HG03571 (cell line): ENCODE measurements around the gene TMEM212.
A peak's percentile ranks its signal among the peaks of the same experiment; 100 is the strongest.

Source experiments
- ATAC-seq: cut with Tn5 transposase; IDR thresholded peaks from one replicate; pipeline ENCODE4 v1.9.1; 2021; ENCODE audit not compliant: unreplicated experiment

Gene TMEM212

DNA sequence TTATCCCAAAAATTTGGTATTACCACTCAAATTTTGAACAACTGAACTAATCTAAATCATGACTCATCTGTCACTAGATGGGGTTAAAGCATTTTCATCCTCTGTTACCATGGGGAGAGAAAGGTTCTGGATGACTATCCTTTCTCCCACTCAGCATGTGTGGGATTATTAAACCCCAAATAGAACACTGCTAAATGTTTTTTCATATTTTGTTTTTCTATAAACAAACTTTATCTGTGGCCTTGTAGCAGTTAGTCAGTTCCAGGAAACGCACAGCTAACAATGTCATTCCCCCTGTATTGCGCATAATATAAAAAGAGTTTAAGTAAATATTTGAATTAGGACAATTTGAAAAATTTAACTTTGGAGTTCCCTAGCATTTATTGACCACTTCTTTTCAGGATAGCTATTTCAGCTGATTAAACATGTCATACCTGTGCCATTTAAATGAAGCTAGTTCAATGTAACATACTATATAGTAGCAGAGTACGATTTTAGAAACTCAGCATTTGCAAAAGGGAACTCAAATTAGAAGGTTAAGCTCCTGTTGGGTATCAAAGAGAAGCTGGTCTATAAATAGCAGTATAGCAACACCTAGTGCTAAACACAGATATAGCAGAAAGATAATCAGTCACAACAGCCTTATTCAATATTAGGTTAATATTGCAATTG, 9.2 kb upstream of the TMEM212 start:
- peak; percentile 64 for ATAC-seq

DNA sequence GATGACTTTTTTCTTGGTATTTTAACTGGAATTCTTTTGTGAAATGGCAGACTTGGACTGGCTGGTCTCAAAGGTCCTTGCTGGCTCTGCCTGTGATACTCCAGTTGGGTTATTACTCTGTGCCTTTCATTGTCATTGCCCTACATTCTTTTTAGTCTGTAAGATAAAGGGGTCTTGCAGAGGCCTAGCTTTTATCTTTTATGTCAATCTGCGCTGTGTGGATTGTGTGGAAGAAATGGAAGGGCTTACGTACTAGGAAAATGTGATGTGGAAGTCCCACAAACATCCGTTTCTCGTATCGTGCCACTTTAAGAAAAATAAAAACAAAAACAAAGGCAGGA, 8.7 kb upstream of the TMEM212 start:
- no peak for ATAC-seq

DNA sequence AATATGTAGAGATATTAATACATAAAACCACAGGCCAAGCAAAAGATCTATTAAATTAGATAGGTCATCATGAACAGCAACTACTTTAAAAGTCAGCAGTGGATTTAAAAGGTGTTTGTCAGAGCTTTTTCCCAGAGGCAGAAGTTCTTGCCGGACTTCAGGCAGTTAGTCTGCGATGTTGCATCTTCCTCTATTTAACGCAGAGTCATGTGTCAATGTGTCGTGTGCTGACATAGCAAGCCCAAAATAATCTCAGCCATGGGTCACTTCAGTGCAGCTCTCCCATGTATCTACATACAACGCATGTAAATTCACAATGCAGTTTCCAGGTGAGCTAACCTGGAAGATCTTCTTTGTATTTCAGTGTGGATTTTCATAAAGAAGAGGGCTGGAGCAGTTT, 8.0 kb upstream of the TMEM212 start:
- ATAC-seq, result no peak

DNA sequence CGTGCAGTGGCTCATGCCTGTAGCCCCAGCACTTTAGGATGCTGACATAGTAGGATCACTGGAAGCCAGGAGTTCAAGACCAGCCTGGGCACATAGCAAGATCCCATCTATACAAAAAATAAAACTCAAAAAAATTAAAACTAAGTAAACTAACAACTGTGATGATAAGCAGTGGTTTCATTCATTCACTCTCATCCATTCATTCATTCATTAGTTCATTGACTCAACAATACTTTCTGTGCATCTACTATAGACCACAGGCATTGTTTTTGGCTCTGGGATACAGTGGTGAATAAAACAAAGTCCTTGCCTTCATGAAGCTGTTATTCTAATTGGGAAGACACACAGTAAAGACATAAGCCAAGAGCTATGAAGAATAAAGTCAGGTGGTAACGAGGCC, 7.5 kb upstream of the TMEM212 start:
- ATAC-seq, result no peak

DNA sequence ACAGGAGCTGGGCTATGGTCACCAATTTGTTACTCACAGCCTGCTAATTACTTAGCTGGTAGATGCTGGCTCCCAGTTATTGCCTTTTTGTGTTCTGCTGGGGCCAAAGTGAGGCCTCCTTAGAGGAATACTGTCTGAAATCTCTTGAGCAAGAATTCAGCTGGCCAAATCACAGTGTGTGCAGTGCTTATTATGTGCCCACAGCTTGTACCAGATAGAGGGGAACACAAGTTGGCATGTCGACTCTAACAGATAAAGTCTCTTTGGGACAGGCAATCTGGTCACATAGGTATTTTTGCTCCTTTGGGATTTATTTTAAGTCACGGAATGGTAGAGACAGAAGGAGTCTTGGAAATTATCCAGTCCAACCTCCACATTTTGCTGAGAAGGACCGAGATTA, 6.3 kb upstream of the TMEM212 start:
- no peak for ATAC-seq

DNA sequence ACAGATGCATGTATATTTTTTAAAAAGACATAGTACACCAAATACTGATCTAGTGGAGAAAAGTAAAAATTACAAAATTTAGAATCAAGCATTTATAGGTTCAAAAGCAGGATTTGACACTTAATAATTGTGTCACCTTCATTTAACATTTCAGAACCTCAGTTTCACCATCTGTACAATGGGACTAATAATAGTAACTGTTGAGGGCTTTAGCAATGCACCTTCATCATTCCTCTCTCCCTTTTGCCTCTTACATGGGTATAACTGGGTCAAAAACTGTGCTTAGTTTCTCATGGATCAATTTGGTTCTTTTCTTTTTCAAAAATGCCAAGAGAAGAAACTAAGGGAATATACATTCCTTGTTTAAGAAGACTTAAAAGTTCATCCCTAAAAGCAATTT, 5.5 kb upstream of the TMEM212 start:
- no peak for ATAC-seq

DNA sequence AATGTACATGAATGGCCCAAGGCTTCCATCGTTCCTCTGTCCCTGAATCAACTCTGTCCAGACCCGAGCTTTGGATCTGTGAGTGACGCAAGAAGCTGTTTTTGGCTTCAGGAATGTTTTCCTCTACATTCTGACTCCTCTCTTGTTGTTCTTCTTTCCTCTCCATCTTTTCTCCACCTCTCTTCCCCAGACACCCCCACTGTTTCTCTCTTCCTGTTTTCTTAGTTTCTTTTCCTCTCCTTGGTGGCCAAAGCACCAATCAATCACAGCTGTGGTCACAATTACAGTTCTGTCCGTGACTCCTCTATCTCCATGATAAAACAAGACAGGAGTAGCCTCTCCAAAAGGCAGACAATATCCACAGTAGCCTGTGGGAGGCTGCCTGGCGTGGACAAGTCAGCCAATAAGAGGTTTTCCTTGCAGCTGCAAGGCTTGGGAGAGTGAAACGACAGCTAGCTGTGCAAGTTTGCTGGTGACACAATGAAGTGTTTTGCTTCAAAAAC, 4.9 kb upstream of the TMEM212 start:
- ATAC-seq, result no peak

DNA sequence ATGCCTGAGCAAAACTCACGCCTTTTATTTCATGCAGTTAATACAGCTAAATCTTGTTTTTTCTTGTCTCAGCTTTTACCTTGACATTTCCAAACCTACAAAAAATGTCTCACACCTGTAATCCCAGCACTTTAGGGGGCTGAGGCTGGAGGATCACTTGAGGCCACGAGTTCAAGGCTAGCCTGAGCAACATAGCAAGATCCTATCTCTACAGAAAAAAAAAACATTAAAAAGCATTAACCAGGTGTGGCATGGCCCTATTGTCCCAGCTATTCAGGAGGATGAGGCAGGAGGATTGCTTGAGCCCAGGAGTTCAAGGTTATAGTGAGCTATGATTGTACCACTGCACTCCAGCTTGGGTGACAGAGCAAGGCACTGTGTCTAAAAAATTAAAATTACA, 3.9 kb upstream of the TMEM212 start:
- no peak for ATAC-seq

DNA sequence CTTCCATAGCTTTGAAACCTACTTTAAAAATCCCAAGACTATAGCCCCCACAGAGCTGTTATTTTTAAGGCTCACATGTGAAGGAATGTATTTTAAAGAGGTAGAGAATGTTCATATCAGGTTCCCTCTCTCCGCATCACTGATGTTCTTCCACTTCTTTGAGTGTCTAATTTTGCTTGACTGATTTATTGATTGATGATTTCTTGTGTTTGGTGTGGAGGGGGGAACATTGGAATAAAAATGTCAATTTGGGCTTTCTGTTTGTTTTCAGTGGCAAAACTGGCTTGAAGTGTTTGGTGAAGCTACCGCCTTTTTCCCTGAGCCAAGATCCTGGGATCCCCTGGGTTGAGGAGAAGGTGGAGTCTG, 2.7 kb upstream of the TMEM212 start:
- ATAC-seq, result no peak

DNA sequence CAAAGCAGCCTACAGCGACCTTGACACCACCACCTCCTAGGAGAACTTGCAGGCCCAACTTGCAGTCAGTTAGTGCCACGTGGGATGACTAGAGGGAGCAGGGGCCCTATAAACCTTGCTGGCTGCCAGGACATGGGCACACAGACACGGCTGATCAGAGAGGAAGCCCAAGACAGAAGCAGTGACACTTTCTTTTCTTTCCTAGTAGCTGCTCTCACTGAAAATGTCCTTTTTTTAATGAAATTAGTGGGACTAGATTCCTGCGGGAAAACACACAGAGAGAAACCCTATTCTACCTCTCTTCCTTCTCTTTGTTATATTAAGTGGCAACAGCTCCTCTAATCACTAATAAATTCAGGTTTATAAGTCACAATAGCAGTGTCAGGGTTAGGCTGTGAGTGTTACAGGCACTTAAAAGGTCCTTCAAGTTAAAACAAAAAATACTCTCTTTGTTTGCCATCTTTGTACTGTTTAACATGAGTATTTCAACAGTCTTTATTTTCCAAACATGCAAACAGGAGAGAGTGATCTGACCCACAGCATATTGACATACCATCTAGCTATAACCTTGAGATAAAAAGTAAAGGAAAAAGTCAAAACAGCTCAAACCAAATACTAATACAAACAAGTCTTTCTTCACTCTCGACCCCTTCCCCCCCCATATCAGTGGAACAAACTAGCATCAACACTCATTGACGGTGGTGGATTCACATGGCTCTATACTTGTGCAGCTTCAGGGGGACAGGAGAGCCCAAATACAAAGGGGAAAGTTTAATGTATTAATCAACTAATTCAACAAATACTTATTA, 2.1 kb upstream of the TMEM212 start:
- no peak for ATAC-seq

DNA sequence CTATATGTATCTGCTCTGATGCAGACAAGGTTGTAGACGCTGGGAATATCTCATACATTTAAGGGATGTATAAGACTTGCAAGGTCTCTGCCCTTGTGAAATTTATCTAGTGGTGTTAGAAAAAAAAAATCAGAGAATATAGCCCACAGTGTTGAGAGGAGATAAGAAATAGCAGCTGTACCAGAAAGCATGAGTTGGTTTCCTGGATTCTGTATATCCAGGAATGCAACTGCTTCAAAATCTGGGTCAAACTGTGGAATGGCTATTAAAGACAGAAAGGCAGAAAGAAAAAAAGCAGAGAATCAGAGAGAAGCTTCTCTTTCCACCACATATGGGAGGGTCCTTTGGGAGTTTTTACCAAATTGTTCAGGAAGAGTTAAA, 1.5 kb upstream of the TMEM212 start:
- ATAC-seq, result no peak

DNA sequence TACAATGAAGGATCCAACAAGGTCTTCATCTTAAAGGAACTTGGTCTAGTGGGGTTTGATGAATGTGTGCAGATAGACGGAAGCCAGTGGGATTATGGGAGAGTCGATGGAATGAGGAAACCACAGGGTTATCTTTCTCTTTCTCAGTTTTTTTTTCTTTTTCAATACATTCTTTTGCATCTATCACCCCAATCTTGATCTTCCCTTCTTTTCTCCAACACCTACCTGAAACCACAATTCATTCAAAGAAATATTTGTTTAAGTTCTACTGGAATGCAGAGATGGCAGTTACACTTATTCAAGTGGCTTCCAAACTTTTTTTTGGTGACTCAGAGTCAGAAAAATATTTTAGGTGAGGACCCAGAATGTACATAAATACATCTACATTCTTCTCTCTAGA, 1.7 kb downstream of the TMEM212 start:
- ATAC-seq, result no peak

DNA sequence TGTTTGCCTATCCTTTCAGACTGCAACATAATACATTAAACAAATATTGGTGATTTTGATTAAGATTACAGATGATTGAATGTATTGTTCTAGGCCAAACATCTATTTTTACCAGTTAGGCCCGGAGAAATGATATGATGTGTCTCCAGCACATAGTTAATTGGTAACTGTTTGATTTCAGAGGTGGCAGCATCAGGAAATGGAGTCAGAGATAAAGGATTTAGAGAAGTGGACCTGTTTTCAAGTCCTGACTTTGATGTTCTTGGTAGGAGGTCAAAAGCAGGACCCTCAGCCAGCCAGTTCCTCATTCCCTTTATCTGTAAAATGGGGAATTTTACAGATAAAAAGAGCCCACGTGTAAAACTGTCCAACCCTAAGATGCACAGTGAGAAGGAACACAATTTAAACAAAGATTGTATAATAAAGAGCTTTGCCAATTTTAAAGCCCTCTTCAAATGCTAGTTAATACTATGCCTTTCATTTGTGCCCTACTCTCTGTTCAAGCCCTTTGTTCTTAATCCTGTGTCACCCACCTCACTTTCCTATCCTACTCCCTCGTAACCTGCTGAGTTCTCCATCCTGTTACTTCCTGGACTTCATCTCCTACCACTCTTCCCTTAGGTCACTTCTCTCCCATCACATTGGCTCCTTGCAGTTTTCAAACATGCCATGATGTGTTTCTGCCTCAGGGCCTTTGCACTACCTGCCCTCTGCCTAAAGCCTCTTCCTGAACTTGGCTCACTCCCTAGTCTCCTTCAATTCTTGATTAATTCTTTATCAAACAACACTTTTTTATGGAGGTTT, 2.5 kb downstream of the TMEM212 start:
- no peak for ATAC-seq

DNA sequence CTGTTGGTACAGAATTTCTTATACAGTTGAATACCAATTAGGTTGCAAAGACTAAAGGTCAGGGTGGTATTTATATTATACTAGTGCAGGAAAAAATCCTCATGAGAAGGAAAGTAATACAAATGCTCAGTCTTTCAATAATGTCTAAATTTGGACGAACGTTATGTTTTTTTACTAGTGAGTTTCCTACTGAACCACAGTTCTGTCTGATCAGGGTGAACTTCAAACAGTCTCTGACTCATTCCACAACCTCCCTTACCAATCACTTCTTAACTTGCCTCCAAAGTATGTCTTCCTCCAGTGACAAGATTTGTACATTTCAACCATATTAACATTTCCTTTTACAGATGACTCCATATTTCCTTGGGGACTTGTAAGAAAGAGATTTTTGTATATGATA, 3.4 kb downstream of the TMEM212 start:
- peak; percentile 91 for ATAC-seq

DNA sequence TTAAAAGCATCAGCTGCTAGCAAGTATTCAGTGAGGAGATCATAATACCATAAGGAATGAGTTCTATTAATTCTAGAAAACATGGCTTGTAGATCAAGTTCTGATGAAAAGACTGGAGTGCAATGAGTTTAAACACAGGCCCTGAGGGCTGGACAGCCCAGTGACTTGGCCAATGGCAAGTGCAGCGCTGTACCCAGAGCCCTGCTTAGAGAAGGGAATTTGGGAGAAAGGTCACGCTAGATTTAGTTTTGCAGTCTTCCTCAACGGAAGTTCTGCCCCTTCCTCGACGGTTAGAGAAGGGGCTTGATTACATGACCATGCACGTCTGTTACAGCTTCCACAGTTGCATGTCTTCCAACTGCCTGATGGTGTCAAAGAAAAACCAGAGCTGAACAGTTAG, 4.0 kb downstream of the TMEM212 start:
- no peak for ATAC-seq

DNA sequence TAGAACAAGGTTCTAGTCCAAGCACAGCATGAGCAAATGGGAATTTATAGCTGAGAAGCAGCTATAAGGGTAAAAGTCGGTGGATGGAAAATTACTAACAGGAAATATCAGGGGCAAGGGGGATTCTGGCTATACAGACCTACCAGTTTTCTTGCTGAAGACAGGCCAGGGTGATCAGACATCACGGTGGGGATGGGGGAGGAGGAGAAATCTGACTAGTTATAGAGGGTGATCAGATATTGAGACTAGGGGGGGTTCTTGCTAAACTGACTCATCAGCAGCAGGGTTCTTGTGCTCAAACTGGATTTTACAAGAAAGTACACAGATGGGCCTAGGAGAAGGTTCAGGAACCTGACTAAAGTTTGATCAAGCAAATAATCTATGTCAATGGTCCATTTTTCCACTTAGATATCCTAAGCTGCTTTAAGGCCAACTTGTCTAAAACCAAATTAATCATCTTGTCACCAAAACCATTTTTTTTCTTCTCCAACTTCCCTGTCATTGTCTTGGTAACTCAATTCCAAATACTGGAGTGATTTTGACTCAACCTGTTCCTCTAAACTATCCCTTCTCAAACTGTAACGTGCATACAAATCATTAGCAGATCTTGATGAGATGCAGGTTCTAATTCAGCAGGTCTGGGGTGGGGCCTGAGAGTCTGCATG, 4.6 kb downstream of the TMEM212 start:
- no peak for ATAC-seq

DNA sequence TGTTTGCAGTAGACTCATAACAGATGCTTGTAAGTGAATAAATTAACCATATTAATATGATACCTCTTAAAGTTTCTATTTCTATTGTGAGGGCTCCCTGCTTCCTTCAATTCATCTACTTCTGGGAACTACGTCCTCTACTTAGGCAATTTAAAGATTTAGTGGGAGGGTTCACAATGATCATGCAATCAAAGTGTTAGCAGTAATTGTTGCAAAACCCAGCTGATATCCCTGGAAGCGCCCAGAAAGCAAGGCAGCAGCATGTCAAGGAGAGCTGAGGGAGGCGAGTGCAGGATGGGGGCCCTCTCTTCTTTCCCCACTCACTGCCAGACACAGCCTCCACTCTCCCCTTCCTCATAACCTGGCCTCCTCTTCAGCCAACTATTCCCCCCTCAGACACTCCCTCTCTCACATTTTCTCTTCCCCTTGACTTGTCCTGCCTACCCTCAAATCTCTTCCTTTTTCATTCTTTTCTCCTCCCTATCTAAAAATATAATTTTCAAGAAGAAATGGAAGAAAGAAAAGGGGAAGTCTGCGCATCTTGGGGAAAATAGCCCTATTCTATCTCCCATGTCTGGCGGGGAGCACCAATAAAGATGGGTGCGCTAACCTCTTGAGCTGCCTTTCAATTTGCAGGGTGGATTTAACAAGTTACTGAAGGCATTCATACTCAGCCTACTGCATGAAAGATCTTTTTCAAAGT, 6.6 kb downstream of the TMEM212 start:
- ATAC-seq, result no peak

DNA sequence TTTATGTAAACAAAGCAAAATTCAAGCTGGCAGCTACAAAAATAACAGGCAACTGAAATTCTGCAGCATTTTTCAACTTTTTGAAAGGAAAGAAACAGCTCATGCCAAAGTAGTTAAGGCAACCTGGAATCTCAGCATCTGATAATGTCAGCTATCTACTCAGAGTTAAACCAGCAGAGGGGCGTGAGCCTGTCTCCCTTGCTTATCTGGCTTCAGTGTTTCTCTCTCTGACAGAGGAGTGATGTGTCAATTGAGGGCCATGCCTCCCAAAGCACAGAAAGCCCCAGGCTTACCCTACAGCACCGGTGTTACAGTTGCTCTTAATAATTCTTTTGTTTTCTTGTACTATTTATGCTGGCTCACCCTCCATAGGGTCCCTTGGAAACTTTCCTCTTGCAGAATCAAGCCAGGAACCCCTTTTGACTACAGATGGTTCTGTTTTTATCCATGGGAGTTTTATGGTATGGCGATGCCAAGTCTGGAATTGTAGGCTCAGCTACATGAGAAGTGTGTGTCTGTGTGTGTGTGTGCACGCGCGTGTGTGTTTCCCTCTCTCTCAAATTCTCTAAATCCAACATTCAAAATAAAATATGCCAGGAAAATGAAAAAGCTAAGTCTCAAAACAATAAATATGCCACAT, 7.3 kb downstream of the TMEM212 start:
- ATAC-seq, result no peak

DNA sequence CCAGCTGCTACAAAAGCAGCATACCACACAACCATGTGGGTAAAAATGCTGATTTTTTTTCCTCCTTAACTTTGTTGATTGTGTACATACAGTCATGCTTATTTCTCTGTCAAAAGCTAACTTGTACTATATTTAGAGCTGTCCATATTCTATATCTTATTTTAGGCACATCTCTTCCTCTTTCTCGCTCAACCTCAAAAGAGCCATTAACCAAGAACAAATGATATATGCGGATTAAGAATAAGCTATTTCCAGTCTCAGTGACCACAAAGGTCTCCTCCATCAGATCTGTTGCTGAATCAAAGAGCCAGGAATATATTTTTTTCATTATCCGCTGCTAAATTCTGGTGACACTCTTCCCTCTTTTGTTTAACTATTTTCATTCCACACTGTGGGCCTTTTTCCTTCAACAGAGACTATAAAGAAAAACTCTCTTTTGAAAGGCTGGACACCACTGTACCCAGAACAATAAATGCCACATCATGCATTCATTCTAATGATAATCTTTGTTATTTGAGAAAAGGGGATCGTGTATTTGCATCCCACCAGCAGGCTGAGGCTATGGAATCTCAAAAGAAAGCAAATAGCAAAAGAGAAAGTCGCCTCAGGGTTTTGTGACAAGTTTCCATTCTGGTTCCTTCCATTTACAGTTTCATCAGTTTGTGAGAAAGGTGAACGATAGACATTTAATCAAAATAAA, 8.0 kb downstream of the TMEM212 start:
- no peak for ATAC-seq

DNA sequence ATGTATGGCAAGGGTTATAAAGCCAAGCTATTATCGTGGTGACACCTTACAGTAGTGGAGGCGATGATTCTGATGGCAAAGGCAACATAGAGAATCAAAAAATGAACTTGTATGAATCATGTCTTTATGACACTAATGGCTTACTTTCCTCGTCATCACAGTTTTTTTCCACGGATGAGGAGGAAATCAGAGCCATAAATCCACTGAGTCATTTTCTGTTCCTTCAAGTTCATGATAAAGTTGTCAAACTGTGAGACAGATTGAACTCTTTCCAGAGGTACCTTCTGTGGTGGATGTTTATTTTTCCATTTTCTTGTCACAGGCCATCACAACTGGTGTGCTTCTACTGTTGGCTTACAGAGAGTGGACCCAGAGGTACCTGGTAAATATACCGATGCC, 8.5 kb downstream of the TMEM212 start:
- ATAC-seq, result no peak
